8988T (cell line): ENCODE data around the gene TFDP1.

ENCODE experiments used
- DNase-seq: peaks from one replicate; pipeline ENCODE4 v3.0.0; 2011

The TFDP1 gene

GRCh38 chr13:113653264-113654174, 69.0 kb downstream of the TFDP1 start:
- DNase-seq = no peak

- DNase-seq = no peak
These were observed 69.6 kb downstream of the TFDP1 start for GRCh38 chr13:113654175-113654560.

DNA sequence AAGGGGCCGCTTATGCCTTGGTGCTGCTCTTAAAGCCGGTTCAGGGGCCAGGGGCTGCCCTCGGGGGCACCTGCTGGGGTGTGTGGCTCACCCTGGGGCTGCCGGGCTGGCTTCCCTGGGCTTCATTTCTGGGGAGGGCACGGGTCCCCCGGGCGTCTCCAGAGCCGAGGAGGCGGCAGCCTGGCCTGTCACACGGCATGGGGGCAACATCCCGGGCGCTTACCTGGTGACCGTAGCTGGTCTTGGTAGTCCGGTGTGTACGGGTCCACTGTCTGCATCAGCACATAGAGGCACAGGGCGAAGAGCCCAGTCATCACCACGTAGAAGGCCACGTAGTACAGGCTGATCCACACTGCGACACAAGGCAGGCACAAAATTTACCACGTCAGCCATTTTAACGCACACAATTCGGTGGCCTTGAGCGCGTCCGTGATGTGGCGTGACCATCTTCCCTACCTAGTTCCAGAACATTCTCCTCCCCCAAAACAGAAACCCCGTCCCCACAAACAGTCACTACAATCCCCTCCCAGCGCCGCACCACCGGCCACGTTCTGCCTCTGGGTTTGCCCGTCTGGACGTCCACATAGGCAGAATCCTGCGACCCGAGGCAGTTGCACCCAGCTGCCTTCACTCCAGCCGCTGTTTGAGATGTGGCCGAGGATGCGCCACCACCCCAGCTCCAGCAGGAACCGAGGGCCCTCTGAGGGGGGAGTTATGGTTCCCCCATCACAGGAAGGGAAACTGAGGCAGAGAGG, 70.2 kb downstream of the TFDP1 start:
- DNase-seq = no peak

DNA sequence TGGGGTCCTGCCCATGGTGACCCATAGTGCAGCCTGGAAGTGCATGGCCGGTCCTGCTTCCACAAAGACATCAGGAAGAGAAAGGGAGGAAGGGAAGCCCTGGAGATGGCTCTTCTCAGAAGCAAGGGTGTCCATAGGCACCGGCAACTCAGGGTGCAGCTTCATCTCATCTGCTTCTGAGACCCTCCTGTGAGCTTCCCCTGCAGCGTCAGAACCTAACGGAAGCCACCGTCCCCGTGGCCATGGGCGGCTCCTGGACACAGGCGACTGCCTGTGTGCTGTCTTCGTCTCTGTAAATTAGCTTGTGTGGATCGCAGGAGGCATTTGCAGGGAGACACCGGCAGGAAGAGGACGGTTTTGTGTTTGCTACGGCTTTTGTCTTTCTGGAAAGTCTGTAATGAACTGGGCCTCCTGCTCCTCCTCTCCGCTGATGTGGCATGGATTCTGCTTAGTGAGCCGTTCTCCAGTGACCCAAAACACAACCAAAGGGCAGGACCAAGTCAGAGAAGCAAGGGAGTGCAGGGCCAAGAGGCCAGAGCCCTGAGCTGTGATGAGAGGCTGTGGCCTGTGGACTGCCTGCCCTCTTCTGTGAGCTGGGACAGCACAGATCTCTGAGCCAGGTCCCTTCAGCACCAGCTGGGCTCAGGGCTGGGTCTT, 70.9 kb downstream of the TFDP1 start:
- DNase-seq = no peak

GRCh38 chr13:113656003-113656588, 71.5 kb downstream of the TFDP1 start:
- DNase-seq = no peak

GRCh38 chr13:113656831-113657671, 72.5 kb downstream of the TFDP1 start:
- DNase-seq = no peak

DNA sequence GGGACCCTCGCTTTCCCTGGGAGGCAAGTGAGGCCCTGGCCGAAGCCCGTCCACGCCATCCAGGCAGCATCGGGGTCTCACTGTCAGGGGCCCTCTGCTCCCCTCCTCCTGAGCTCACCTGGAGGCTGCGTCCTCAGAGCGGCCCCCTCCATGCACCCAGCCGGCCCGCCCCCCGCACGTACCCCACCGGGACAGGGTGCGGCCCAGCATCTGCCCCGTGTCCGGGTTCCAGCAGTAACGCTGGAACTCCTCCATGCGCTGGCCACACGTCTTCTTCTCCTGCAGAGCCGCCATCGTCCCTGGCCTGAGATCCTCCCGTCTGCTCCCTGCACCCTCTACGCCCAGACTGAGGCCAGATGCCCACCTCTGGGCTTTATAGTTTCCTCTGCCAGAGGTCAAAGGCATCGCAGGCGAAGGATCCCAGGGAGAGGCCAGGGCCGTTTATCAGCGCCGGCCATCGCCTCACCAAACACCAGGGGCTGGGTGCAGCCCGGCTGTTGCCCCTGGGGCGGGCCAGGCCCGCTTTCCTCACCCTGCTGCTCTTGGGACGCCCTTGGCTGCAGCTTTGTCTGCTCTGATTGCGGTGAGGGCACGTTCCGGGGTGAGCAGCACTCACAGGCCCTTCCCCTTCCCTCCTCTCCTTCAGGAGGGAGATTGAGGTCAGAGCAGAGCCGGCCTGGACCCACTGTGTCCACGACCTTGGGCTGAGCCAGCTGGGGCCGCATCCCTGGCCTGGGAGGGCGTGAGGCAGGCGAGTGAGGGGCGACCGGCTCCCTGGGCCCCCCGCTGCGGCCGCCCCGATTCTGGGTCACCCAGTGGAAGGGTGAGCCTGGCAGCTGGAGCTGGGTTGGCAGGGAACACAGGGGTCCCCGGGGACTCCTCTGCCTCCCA, 73.5 kb downstream of the TFDP1 start, which contains the start of gene ATP4B:
TSS of gene ATP4B (minus strand) at position 348 of the 891 bp plus-strand sequence. CDS start at position 294, 54 bp downstream.
- DNase-seq = no peak

DNA sequence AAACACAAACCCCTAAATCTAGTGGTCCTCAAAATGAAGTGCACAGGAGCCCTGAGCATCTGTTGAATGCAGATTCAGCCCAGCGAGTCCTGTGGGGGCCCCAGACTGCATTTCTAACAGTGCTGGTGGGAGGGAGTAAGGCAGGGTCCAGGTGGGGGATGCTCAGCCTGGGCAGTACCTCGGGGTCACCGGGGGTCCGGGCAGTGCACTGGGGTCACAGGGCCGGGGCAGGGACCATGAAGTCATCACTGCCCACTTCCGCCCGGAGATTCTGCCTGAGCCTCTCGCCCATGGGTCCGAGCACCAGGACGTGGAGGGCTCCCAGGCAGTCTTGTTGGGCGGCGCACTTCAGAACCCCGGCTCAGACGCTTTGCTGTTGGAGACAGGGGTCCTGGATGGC, 74.3 kb downstream of the TFDP1 start:
- DNase-seq = no peak

DNA sequence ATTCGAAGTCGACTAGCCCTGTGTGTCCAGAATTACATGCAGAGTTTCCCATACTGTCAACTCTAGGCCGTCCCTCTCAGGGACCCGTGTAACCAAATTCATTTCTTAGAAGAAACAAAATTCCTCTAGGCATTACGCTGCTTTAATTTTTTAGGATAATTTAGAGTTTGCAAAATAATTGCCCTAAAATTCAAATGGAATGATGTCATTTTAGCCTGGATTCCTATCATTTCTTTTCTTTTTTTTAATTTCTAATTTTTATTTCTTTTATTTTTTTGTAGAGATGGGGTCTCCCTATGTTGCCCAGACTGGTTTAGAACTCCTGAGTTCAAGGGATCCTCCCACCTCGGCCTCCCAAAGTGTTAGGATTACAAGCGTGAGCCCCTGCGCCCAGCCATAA, 74.8 kb downstream of the TFDP1 start:
- DNase-seq = no peak

DNA sequence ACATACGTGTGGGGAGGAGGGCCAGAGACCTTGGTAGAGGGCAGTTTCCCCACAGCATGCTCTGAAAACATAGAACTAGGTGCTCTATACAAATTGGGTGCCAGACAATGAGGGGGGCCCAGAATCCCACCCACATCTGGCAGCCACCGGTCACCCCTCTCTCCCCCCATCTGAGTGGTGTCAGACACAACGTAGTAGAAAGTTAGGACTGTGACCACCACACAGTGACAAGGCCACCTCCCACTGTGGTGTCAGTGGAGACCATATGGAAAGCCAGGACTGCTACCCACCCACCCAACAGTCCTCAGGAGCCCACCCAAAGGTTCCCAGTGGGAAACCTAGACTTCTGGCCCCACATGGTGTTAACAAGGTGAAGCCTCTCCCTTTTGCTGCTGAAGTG, 75.5 kb downstream of the TFDP1 start:
- DNase-seq = no peak

- no peak for DNase-seq
These were observed 77.0 kb downstream of the TFDP1 start for GRCh38 chr13:113661509-113661908.

DNA sequence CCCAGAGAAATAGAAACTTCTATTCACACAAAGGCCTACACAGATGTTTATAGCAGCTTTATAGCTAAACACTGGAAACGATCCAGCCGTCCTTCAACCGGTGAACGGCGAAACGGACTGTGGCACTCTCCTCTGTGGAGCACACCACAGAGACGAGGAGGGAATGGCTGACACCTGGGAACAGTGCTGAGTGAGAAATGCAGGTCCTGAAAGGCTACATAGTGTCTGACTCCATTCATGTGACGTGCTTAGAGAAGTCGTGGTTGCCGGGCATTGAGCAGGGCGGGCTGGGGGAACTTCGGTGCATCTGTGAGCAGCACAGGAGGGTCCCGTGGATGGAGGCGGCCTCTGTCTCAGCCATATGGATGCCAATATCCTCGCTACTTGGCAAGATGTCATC, 79.4 kb downstream of the TFDP1 start:
- no peak for DNase-seq

GRCh38 chr13:113664751-113665596, 80.4 kb downstream of the TFDP1 start:
- DNase-seq = no peak

DNA sequence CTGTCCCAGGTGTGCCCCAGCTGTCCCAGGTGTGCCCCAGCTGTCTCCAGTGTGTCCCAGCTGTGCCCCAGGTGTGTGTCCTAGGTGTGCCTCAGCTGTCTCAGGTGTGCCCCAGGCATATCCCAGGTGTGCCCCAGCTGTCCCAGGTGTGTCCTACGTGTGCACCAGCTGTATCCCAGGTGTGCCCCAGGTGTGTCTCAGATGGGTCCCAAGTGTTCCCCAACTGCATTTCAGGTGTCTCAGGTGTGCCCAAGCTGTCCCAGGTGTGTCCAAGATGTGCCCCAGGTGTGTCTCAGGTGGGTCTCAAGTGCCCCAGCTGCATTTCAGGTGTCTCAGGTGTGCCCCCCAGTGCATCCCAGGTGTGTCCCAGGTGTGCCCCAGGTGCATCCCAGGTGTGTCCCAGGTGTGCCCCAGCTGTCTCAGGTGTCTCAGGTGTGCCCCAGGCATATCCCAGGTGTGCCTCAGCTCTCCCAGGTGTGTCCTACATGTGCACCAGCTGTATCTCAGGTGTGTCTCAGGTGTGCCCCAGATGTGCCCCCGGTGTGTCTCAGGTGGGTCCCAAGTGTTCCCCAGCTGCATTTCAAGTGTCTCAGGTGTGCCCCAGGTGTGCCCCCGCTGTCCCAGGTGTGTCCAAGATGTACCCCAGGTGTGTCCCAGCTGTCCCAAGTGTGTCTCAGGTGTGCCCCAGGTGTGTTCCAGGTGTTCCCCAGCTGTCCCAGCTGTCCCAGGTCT, 81.2 kb downstream of the TFDP1 start:
- DNase-seq = no peak

DNA sequence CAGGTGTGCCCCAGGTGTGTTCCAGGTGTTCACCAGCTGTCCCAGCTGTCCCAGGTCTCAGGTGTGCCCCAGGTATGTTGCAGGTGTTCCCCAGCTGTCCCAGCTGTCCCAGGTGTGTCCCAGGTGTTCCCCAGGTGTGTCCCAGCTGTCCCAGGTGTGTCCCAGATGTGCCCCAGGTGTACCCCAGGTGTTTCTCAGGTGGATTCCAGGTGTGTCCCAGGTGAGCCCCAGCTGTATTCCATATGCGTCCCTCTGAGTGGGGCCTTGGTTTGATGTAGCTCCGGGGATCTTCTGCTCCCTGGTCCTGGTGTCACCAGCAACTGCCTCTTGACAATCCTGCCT, 81.7 kb downstream of the TFDP1 start:
- DNase-seq = no peak

DNA sequence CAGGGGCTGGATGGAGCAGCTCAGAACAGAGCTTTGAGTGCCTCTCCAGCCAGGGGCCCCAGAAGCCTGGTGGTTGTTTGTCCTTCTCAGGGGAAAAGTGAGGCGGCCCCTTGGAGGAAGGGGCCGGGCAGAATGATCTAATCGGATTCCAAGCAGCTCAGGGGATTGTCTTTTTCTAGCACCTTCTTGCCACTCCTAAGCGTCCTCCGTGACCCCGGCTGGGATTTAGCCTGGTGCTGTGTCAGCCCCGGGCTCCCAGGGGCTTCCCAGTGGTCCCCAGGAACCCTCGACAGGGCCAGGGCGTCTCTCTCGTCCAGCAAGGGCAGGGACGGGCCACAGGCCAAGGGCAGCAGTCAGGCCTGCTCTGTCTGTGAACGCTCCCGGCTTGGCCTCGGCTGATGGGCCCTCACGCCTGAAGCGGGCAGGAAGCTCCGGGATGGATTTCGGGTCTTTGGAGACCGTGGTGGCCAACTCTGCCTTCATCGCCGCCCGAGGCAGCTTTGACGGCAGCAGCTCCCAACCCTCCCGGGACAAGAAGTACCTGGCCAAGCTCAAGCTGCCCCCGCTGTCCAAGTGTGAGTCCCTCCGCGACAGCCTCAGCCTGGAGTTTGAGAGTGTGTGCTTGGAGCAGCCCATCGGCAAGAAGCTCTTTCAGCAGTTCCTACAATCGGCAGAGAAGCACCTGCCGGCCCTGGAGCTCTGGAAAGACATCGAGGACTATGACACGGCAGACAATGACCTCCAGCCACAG, 82.6 kb downstream of the TFDP1 start, which contains the start of gene GRK1:
TSS of gene GRK1 (plus strand) at position 269 of the 751 bp plus-strand sequence. CDS start at position 437, 168 bp downstream.
- DNase-seq = no peak

DNA sequence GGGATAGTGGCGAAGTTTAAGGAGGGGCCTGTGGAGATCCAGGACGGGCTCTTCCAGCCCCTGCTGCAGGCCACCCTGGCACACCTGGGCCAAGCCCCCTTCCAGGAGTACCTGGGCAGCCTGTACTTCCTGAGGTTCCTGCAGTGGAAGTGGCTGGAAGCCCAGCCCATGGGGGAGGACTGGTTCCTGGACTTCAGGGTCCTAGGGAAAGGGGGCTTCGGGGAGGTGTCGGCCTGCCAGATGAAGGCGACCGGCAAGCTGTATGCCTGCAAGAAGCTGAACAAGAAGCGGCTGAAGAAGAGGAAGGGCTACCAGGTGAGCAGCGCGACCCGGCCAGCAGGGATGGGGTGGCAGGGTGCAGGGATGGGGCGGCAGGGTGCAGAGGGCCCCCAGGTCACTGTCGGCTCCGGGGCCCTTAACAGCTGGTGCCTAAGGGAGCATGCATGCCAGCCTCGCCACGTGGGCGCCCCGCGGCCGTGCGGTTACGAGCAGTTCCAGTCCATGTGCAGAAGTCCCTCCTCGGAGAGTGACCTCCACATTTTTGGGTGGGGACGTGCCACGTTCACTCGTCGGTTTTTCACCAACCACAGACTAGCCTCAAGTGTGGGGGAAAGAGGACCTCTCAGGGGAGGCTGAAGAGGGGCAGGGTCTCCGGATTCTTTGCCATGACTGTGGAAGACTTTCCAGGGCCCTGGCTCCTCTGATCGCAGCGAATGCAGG, 83.4 kb downstream of the TFDP1 start:
- no peak for DNase-seq

DNA sequence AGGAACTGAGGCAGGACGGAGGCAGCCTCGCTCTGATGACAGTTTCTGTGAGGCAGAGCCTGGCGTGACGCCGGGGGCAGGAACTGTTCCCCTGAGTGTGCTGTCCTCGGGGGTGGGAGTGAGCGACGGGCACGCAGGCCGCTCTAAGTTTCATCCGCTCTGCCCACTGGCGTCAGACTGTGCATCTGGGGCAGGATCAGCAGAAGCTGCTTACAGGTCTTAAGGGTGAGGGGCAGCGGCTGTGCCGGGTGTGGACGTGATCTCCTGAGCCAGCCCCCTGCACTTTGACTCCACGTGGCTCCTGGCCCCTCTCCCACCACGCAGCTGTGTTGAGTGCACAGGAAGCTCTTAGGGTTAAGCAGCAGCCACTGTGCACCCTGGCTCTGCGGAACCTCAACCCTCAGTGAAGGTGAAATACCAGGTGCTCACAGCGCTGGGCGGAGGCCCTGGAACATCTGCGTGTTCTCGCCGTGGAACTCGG, 84.0 kb downstream of the TFDP1 start:
- DNase-seq = no peak
